ENCODE measurements around the gene RTL10.

Gene RTL10

DNA sequence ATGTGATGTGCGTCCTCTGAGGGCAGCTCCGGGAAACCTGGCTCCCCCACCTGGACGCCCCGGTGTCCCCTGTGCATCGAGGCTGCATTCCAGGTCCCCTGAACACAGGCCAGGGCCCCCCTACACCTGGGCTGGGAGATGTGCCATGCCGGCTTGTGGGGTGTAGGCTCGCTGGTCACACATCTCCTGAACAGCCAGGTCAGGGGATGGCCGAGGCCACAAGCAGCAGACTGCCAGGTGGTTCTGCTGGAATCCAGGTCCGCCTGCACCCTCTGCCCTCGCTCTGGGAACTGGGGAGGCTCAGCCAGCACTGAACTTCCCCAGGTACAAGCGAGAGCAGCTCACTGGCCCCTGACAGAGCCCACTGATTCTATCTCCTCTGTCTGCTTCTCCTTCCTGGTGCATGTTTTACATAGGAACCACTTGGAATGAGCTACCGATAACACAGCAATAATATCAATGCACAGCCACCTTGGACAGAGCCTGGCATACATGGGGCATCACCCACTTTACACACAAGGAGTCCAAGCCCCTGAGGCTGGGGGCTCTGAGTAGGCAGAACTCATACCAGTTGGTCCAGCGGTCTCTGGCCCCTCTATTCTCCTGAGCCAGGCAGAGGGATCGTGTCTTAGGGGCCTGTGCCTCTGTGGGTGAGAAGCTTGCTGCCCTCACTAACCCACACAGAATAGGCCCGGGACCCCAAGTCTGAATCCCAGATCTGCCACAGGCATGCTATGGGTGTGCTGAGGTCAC is 47.3 kb downstream of the RTL10 start:
- DNase-seq = no peak

DNA sequence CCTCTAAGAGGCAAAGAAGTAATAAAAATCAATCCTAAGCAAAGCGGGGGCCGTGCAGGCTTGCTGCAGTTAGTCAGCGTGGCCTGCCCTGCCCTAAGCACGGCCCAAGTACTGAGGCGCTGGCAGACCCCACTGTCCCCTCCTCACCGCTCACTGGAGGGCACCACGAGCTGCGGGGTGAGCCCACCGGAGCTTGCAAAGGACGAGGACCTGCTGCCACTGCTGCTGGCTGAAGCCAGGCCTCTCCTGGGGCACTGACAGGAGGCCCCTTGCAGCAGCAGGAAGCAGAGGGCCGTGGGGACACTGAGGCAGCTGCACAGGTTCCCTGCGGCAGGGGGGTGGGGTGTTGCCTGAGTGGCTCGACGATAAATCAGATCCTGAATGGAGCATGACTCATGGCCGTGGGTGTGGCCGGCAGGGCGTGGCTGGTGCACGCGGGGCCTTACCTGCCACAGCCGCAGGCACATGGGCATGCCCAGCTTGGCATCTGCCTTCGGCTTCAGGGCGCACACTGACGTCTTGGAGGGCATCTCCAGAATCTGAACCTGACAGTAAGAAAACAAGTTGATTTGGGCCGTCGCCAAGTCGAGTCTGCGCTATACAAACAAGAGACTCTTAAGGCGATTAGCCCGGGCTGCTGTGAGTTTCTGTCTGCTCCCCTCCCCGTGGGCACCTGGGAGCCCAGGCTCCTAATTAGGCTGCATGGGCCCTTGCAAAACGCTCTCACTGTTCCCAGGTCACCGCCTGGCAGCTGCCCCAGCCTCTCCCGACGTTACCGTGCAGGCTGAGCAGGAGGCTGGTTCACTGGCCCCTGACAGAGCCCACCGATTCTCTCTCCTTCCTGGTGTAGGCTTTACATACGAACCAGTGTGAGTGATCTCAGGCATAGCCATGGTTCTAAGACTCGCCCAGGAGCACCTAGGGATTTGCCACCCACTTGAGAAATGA is 48.2 kb downstream of the RTL10 start:
- DNase-seq = peak; percentile 15

DNA sequence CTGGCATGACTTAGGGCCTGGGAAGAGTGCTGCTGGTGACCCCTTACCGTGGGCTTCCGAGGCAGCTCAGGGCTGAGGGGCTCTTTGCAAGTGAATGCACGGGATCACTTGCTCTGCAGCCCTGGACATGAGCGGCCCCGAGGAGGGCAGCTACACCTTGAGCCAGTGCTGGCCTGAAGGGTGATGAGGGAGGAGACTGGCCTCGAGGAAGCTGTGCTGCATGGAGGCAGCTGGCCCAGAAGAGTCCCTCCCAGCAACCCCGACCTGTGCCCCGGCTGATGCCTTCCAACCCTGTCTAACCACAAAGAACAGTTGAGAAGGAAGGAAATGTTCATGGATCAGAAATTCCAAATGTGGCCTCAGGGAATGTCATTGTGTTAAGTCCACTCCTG is 48.9 kb downstream of the RTL10 start:
- peak; percentile 12 for DNase-seq

All from activated CD8-positive, alpha-beta memory T cell treated with anti-CD3 and anti-CD28 coated beads, Interleukin-2, amount 50 U/mL, for 4 hours (primary cell).